SK-N-DZ (cell line): Measurements from ENCODE around the gene RNF169.
"Not testable (repeated sequence)": the region's sequence is repeated elsewhere in the genome, so short reads cannot be mapped to it uniquely, and the experiment has no call there.

Experiments used
- DNase-seq: peaks from one replicate; pipeline ENCODE4 v3.0.0-alpha.2; 2015; ENCODE audit warnings: low spot score

RNF169 gene

DNA sequence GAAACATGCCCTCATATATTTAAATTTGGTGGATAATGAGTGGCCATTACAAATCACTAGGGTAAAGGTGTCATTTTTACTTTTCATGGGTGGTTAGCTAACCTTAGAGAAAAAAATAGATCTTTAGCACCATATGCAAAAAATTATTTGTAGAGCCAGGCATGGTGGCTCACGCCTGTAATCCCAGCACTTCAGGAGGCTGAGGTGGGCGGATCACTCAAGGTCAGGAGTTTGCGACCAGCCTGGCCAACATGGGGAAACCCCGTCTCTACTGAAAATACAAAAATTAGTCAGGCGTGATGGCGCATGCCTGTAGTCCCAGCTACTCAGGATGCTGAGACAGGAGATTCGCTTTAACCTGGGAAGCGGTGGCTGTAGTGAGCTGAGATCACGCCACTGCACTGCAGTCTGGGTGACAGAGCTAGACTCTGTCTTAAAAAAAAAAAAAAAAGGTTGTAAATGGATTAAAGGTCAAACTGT is 19.6 kb downstream of the RNF169 start:
- DNase-seq: not testable (repeated sequence)

DNA sequence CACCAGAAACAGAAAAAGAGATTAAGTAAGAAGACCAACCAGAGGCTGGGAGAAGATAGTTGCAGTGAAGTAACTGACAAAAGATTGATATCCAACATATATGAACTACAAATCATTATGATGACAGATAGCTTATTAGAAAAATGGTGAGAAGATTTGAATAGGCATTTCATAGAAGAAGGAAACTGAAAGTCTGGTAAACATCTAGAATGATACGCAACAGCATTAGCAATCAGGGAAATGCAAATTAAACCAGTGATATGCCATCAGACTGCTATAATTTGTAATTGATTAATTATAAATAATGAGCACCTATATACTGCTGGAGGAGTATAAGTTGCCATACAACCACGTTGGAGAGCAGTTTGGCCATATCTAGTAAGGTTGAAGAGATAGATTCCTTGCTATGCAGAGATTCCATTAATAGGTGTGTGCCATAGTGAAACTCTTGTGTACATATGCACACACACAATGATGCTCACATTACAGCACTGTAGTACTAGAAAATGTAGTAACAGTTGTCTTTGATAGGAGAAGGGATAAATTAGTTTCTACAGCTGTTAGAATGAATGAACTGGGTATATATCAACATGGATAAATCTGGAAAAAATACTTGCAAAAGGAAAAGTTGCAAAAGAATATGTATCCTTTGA is 20.5 kb downstream of the RNF169 start:
- no peak for DNase-seq

DNA sequence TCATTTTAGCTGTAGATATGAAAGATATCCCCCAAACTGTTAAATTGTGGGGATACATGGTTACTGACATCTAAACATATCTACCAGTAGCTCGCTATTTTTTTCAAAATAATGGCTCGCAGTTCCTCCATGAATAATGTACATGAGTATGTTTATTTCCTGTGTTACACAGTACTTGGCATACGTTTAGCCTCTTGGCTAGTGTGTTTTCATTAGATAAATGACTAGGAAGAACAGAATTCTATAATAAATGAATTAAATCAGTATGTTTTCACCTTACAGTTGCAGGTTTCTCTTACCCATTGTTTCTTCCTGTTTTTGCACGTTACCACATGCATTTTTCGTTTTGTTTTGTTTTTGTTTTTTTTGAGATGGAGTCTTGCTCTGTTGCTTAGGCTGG is 21.8 kb downstream of the RNF169 start:
- no peak for DNase-seq

DNA sequence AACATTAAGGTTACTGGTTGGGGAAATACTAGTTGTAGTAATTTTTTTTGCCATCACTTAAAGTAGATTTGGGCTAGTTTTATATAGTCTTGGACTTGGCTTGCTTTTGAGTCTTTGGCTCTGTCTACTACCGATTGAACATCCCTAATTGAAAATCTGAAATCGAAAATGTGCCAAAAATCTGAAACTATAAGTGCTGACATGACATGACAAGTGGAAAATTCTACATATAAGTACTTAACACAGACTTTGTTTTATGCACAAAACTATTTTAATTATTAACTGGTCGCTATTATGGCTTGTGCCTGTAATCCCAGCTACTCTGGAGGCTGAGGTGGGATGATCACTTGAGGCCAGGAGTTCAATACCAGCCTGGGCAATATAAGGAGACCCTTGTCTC is 22.5 kb downstream of the RNF169 start:
- DNase-seq: no peak

DNA sequence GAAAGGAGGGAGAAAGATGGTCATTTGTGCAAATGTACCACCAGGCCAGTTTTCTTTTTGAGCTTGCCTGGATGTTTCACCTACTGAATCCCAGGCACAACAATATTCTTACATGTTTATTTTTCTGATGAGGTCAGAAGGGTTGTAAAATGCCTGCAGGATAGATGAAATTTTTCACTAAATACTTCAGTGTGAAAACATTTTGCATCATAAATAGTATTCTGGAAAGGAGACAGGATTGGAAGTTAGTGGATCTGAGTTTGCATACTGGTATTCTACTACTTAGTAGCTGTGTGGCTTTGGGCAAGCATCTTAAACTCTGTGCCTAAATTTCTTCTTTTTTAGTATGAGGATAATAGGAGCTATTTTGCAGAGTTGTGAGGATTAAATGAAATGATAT is 24.8 kb downstream of the RNF169 start:
- DNase-seq: no peak

DNA sequence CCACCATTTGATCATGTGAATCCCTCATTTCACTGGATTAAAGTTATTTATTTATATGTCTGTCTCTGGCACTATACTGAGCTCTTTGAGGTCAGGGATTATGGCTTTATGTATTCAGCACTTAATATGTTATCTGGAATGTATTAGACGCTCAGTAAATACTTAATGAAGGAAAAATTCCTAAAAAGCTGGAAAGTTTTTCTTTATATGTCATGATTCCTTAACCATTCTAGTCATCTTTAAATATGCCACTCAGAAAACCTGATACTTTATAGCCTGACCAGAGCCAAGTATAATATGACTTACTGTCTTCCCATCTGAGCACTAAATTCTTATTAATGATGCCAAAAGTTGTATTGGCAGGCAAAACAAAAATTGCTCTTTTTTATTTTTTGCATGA is 27.1 kb downstream of the RNF169 start:
- DNase-seq: no peak

DNA sequence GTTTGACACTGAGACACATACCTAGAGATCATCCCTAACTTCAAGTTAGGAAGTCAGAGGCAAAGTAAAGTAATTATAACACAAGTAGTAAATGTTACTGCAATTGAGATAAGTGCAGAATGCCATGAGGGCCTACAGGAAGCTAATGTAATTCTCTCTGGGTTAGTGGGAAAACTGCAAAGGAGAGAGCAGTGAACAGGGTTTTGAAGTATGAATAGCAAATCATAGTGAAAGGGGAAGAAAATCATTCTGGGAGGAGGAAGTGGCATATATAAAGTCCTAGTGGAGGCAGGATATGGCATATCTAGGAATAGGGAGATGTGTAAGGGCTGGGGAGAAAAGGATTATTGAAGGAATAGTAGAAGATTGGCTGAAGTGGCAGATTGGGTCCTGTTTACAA is 27.9 kb downstream of the RNF169 start:
- no peak for DNase-seq

DNA sequence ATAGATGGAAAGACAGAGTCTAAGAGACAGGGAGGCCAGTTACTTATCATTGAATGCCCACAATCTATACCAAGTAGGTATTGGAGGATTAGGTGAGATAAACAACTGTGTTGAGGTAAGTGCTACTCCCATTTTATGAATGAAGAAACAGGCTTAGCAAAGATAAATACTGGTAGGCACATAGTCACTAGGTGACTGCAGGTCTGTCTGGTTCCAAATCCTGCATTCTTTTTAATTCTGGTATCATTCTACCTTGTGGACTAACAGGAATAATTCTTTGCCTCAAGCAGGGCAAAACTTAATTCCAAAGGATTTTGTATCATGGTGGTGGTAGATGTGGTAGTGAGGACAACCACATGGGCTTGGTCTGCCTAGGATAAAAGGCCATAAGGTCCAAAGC is 28.4 kb downstream of the RNF169 start:
- DNase-seq: no peak

DNA sequence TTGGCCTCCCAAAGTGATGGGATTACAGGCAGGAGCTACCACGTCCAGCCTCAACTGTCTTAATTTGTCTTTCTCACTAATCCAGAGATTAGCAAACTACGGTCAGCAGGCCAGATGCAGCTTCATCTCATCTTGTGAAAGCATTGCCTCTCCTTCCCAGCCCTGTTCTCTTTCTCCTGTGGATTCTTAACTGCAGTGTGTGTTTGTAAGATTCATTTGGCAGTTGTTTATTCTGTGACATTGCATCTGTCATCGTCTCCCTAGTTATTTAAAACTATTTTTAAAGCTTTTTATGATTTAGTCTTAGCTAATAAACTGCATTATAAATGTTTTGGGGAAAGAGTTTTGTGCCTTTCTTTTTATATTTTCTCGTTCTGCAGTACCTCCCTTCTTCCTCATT is 29.2 kb downstream of the RNF169 start:
- DNase-seq: no peak

DNA sequence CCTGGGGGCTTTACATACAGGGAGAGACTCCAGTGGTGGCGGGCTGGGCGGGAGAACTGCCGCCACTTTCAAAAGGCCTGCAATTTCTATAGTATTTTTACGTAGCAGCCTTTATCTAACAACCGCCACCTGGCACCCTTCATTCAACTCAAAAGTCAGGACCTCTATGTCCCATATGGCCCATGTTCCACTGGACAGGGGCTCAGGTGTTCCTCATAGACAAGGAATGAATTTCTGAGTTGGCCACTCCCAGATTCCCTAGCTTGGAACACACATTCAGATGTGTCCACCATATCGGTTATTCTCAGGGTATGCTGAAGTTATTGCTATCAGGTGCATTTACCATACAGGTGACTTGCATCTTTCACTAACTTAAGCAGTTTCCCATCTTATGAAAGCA is 29.9 kb downstream of the RNF169 start:
- no peak for DNase-seq

DNA sequence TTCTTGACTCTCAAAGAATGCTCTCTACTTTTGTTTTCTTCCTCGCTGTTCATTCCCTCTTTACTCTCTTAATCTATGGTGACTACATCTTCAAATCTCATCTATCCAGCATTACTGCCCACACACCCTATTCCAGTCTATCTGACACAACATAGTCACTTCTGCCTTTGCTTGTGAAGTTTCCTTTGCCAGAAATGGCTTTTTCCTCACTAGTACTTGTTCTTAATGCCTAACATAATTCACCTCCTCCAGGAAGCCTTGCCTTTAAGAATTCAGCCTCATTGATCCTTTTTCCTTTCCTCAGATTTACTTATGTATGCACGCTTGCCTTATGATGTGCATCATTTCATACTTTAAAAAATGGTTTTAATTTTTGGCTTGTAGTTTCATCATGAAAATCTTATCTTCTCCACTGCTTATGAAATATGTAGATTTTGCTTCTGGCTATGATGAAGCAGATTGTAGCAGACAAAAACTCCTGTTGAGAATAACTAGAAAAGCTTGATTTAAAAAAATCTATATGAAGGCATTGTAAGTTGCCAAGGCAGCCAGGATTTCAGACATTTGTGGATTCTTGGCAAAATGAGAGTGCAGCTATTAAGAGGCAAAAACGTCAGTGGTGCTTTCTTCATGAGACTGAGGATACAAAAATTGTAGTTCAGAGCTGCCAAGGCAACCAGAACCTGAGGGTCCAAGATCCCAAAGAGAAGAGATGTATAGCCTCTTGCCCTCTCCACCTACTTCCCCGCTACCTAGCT is 31.8 kb downstream of the RNF169 start:
- no peak for DNase-seq

DNA sequence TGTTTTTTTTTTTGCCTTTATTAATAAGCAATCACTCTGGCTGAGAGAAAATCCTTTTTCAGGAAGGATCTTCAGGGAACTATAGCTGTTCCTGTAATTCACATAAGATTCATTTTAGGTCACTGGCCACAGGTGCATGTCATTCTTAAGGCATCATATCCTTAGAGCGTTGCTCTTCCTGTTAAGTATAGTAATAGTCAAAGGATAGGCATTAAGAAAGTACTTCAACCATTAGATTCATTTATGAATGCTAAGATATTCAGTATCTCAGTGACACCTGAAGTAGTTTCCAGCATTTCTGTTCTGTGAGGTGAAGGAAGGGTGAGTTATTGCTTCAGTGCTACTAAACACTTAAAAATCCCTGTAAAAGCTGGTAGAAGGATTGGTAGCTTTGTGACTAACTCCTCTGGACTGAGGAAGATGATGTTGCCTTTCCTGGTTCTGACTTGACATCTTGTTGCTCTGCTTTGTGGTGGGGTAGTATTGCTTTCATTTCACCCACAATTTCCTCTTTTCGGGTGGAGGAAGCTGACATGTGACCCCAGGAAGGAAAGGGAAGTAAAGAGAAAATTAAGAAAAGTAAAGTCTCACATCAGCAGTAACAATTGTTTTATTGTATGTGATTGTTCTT is 34.7 kb downstream of the RNF169 start:
- no peak for DNase-seq

DNA sequence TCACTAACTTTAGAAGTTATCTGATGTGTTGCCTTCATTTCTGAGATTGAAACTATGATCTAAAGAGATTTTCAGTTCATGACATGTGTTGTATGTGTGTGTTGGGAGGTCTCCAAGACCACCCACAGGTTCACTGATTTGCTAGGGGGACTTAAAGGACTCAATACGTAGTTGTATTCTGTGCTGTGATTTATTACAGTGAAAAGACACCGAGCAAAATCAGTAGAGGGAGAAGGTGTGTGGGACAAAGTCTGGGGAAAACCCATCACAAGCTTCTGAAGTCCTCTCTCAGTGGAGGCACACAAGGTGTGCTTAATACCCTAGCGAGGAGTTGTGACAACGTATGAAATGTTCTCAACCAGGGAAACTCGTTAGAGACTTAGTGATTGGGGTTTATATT is 35.6 kb downstream of the RNF169 start:
- DNase-seq: no peak

DNA sequence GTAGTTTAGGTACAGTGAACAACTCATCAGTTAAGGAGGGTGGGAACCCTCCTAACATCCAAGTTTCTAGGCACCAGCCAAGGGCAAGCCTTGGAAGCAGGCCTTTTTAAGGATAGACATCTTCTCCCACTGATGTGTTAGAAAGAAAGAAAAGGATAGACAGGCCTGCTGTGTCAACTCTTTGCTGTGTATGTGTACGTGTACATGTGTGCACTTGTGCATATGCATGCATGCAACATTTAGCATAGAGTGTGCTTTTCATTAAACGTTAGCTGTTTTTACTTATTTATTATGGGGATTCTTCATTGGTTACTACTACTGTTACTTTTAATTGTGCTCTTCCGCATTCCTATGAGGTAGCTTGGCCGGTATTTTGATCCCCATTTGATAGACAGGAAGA is 36.1 kb downstream of the RNF169 start:
- DNase-seq: no peak

DNA sequence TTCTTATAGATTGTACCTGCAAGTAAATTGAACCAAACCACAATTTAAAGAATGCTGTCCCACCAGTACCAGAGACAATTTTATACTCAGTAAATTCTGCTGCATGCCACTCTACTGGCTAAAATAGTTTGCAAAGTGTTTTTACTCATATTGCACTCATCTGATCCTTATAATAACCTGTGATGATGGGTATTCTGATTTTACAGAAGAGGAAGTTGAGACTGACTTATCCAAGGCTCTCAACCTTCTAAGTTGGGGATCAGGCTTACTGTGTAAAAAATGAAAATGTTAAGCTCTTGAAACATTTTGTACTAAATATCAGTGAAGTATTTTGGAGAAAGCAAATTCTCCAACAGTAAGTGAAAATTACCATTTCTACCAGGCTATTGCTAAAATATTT is 37.9 kb downstream of the RNF169 start:
- no peak for DNase-seq

DNA sequence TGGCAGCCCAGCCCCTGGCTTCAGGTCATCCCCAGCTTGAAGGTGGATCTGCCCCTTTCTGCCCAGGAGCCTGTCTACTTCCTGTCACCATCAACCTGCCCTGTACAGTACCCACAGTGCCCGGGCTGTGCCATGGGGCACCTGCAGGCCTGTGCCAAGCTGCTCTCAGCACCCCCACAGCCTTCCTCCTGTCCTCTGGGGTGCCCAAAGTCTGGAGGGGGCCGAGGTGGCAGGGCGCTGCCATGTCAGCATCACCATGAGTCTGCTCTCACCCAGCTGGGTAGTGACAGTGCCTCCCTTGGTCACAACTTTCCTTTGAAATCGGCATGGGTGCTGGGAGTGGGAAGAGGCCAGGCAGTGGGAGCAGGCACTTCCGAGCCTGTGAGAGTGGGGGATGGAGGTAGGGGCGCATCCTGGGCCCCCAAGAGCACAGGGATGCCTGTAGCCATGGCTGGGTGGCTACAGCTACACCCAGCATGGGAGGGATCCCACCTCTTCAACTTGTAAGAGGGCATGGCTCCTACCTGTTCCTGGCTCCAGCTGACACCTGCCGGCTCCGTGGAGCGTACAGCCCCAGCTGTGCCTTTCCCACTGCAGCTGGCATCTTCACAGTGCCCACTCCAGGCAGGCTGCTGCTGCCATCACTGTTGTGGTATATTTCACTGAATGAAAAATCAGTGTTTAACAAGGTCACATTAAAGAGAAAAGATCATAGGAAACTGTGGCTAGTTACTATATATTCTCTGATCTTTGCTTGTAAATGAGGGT is 42.9 kb downstream of the RNF169 start:
- DNase-seq: no peak

DNA sequence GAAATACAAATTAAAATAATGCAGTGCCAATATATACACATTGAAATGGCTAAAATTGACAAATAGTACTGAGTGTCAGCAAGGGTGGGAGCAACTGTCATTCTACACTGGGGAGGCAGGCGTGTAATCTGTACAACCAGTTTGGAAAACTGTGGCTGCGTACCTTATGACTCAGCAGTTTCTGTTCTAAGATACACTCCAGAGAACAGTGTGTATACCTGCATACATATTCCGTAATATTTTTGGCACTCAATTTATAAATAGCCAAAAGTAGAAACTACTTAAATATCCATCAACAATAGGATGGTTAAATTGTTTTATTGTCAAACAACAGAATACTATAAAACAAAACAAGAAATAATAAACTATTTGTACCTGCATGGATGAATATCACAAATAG is 57.6 kb downstream of the RNF169 start:
- no peak for DNase-seq

DNA sequence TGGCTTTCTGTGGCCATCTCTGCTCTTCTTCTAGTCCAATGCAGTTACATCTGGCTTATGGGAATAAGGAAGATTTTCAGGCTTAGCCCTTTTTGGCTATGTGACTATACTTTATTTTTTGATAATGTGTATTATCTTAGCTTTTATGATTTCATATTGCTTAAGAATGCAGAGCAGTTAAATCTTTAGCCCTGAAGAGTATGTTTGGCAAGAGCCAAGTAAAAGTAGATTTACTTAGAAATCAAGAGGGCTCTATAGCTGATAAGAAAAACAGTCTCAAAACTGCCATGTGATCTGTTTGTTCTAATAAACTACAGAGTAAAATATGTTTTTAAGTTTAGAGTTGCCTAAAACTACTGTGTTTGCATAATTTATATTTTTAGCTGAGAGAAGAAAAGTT is 61.2 kb downstream of the RNF169 start:
- DNase-seq: no peak

DNA sequence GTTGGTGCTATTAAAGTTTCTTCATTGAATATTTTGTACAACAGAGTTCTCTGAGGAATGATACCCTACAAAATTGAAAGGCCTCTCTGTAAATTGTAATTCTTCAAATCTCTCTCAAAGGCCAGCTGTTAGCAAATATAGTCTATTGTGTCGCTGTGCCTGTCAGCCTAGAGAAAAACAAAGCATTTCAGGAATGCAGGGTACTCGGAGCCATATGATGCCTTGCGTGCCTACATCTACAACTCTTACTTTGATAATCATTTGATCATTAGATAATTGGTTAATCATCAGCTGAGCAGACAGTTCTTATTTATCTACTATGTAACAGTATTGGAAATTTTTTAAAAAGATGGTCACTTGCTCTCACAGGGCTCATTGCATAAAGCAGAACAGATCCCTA is 67.3 kb downstream of the RNF169 start:
- no peak for DNase-seq

DNA sequence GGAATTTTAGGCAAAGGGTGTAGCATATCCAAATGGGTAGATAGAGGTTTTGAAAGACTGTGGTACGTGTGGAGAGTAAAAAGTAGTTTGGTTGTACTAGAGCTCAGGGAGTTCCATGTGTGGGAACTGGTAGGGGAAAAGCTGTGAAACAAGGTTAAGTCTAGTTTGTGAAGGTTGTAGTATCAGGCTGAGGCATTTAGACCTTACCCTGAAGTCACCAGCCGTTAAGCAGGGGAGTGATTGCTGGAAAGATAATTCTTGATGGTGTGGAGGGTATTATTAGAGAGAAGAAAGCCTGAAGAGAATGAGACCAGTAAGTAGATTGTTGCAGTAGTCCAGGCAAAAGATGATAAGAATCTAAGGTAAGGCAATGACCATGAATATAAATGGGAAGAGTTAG is 68.0 kb downstream of the RNF169 start:
- no peak for DNase-seq

DNA sequence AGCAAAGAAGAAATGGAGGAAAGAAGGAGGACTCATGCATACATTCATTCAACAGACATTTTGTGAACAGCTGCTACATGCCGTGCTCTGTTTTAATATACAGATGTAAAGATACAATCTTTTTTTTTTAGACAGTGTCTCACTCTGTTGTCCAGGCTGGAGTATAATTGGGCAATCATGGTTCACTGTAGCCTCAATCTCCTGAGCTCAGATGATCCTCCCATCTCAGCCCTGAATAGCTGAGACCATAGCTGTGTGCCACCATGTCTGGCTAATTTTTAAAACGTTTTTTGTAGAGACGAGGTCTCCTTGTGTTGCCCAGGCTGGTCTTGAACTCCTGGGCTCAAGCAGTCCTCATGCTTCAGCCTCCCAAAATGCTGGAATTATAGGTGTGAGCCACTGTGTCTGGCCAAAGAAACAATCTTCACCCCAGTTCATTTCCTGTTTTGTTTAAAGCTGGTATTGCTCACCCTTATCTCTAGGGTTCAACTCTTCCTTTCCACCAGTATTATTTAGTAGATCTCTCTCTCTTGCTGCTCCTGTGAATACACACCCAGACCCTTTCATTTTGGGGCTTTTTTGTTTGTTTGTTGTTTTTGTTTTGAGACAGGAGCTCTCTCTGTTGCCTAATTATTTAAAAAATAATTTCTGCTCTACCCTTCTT is 69.8 kb downstream of the RNF169 start:
- DNase-seq: no peak

DNA sequence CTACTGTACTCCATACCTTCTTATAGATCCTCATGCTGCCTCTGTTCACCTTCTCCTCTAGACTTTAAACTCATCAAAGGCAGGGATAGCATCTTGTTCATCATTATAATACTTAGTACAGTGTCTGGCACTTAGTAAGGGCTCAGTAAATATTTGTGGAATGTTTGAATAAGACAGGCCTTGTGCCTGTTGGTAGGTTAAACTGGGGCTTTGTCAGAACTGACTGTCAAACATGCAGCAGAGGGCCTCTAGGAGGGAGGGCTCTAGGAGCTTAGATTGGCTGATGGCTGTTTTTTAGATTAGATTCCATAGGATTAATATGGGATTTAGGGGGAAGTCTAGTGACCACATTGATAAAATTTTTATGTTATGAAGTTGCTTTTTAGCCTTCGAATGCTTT is 70.8 kb downstream of the RNF169 start:
- DNase-seq: no peak
